Stimulated activated CD4-positive, alpha-beta T cell treated with anti-CD3 and anti-CD28 coated beads, TNF-alpha, amount 100 ng/mL, for 24 hours (primary cell): ENCODE results near the gene HHAT.
"Not testable (repeated sequence)": the region's sequence is repeated elsewhere in the genome, so short reads cannot be mapped to it uniquely, and the experiment has no call there.

Experiments
- DNase-seq, 3 experiments: peaks; one replicate each; pipeline ENCODE4 v3.0.0-alpha.2; 2020; ENCODE audit warnings: low read depth in 3 of 3

Gene HHAT

DNA sequence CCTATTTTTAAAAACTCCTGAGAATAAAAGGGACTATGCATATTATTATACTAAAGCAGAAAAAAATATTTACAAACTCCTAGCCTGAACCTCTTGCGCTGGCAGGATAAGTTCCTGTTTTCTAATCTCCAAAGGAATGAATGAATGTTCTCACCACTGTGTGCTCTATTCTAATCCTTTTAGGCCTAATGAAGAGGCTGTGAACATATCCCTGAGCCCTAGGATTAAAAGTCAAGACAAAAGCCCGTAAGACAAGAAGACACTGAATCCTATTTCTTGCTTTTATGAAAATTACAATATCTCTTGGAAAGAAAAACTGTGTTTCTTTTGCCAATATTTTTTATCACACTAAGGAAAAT is 317.5 kb downstream of the HHAT start:
- no peak for DNase-seq

DNA sequence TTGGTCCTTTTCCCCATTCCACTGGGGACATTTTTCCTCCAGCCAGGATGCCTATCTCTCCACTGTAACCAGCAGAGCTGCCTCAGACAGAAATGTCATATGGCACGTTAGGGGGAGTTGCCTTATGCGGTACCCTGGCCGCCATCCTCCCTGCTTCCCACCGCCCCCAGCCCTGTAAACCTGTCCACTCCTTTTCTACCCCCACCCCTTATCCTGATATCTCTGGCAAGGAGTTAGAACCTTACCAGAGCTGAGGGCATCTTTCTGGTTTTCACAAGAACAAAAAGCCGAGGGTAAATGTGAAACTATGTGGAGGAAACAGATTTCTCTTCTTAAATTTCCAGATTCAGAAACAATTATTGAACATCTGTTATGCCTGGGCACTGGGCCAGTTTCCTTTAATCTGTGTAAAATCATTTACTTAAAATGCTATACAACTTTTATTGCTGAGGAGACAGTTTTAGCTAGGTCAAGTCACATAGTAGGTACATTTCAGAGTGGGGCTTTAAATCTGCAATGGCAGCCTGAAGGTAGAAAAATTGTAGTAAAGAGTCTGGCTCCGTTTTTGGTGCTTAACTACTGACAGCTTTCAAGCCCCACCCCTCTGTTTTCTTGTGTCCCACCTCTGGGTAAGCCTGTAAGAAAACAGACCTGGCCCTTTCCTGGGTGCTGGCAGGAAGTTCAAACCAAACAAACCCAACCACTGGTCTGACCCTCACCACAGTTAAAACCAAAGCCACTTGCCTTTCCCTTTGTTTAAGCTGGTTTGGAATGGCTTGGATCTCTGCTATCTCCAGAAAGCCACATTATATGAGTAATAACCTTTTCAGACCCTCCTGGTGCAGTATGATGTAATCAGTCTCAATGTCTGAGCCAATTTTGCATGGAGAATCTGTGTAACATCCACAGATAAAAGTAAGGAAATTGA is 319.0 kb downstream of the HHAT start:
- DNase-seq: no peak

DNA sequence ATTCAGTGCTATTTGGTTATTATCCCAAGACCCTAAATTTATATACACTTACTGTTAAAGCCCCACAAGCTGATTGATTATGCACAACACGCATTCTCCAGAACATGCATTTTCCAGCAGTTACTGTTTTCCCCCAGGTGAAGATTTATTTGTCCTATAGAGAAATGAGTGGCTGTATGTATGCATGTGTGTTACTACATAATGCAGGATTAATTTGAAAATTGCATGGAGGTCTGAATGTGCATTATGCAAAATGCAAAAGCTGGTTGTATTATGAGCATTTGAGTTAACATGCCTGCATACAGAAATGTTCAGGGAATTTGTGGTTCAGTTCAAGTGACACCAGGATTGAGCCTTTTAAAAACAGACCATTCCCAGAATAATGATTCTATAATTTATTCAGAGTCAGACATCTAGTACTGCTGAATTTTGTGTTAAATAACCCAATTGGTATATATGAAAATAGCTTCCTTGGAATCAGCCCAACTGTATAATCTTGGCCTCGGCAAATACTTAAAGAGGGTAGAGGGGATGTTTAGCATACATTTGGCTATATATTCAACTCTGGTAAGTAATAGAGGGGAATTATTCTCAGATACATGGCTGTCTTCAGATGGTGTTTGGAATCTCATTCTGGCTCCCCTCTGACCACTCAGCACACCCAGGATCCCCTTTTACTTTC is 320.0 kb downstream of the HHAT start:
- DNase-seq: no peak

DNA sequence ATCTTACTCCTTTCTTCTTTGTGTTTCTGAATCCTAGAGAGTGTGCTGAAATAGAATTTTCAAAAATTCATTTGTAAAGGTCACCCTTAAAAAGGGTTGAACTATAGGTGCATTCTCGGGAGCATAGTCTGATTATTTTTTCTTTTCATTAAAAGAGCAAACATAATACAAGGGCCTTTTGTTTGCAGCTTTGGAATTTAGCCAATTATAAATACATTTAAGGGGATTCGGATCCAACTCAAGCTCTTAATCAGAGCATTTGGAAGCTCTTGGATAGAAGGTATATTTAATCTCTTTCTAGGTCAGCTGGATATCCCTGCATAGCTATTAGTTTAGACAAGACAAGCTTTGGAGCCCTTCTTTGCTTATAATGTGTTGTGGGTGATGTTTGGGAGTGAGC is 321.7 kb downstream of the HHAT start:
- DNase-seq: no peak

DNA sequence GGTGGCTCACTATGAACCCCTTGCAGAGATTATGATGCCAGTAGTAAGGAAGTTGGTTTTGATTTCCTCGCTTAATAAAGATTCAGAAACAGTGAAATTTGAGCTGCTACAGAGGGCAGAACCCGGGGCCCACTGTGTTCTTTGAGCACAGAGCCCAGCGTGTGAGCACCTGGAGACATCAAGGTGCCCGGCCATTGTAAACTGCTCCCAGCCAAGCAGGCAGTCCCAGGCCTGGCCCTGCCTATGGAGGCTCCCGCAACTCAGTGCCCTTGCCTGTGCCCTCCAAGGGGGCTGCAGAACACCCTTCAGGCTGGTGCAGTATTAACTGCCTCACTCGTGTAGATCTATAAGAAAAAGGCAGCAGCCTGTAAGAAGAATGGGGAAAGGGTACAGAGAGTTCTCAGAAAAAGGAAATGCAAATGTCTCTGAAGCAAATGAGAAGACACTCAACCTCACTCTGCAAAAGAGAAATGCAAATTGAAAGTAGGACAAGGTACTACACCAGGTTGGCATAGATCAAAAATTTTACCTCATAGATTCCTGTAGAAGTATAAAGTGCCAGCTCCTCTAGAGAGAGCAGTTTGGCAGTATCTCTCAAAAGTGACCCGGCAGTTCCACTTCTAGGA is 323.7 kb downstream of the HHAT start:
- no peak for DNase-seq

DNA sequence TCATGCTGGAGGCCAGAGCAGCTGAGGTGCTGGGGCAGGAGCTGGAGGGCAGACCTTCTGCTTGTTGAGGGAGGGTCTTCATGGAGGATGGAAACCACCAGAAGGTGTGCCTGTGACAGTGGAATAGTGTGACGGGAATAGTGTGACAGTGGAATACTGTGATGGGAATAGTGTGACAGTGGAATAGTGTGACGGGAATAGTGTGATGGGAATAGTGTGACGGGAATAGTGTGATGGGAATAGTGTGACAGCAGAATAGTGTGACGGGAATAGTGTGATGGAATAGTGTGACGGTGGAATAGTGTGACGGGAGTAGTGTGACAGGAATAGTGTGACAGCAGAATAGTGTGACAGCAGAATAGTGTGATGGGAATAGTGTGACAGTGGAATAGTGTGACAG is 325.1 kb downstream of the HHAT start:
- DNase-seq: no peak

DNA sequence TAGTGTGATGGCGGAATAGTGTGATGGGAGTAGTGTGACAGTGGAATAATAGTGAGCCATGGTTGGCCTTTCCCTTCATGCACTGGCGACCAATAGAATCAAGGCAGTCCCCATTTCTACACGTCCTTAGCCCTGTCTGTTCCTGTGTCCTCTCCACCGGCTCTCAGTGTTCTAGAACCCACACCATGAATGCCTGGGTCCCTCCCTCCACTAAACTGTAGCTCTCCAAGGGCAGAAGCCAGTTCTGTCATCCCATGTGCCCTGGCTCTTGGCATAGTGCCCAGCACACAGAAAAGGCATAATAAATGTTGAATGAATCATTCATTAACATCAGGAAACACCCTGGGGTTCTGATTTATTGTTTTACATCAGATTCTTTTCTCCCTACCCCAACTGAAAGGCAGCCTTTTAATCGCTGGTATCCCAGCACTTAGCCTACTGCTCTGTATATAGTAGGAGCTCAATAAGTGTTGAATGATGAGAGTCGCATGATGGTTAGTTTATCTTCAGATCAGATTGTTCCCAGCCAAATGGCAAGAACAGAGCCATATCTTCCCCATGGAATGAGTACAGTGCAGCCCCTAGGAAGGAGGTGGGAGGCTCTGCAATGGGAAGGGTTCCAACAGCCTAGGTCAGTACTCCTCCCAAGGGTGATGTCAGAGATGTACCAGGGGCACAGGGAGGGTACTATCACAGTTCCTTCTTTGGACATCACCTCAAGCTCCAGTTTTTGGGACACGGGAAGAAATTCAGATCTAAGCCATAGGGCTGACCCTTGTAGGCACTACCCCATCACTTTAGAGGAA is 325.7 kb downstream of the HHAT start:
- DNase-seq: no peak

DNA sequence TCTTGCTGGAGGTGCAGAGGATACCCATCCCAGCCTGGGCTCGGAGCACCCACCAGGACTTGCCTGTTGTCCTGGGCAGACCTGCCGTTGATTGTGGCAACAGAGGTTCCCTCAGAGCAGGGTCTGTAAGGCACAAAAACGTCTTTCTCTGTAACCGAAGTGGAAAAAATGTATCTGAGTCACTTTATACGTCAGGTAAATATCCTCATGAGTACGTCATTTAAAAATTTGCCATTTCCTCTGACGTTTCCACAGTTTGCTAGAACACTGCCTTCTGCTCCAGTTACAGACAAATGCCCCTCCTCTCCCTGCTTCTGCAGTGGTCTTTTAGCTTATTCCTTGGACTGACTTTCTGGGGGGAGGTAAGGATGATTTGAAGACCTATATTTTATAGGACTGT is 326.8 kb downstream of the HHAT start:
- DNase-seq: no peak

DNA sequence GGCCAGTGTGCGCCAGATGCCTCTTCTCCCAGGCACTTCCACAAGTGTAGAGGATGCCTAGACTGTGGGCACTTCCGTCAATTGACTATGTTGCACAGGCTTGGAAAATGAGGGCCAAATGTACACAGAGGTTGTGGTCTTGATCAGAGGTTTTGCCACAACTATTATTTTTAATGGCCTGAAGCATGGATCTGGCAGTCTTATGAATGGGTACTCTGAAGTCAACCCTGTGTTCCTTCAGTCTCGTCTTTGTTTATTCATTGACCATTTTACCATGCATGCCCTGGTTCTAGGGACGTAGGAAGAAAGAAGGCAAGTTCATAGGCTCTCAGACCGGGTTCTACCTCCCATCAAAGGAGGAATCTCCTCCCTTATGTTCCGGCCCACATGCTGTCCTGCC is 329.1 kb downstream of the HHAT start:
- DNase-seq: no peak

DNA sequence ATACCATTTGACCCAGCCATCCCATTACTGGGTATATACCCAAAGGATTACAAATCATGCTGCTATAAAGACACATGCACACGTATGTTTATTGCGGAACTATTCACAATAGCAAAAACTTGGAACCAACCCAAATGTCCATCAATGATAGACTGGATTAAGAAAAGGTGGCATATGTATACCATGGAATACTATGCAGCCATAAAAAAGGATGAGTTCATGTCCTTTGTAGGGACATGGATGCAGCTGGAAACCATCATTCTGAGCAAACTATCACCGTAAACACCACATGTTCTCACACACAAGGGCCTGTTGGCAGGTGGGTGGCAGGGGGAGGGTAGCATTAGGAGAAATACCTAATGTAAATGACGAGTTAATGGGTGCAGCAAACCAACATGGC is 332.8 kb downstream of the HHAT start:
- DNase-seq: not testable (repeated sequence)

DNA sequence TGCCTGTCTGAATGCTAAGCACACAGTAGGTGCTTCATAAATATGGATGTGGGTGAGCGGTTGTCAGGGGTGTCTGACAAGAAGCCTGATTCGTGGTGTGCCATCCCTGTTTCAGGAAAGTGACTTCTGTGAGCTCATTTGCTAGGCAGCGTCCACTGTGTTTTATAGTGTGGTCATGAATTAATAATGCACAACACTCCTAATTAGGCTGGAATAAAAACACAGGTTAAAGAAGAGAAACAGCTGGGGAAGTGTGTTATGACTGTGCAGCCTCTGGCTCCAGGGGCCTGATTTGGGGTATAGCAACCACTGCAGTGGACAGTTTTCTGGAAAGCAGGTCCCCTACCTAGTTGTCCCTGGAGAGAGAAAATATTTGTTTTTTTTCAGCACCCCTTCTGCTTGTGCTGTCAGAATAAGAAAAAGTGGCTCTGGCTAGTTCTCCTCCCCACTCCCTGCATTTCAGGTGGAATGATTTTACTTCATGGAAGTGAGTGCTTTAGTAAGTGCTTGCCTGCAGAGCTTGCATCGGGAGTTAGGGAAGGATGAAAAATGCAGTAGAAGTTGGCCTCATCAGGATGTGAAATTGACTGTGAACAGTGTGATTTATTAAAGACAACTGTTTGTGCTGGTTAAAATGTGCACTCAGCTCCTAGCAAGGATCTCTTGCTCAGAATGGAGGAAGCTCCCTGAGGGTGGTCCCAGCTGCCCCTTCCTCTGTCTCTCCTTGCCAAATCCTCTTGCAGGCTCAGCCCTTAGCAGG is 333.8 kb downstream of the HHAT start:
- DNase-seq: no peak

DNA sequence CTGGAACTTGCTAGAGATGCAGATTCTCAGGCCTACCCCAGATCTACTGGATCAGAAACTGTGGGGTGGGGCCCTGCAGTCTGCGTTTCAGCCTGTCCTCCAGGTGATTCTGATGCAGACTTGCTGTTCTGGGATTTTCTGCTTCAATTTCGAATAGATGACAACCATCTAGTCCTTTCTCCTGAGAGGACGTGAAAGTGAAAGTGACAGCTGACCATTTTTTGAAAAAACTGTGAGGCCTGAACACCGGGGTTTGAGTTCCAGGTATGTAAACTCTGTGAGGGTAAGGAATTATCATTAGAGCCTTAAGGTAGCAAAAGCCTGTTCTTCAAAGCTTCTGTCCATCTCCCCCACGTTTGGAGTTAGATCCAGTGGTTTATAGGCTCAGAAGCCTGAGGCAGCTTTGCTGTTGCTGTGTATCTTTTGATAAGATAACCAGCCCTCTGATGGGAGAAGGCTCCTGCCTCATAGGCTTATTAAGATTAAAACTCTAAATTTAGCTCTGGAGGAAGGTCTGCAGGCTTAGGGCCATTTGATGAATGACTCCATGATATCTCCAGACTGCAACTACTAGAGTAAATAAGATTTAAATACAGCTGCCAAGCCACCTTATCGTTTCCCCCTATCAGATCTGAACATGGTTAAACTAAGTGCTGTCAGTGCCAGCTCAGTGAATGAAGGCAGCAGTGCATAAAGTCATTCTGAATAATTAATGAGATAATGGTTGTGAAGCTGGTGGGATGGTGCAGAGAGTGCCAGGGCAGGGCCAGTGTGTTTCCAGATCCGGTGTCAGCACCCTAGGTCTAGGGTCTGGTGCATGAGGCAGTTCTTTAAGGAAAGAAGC is 335.2 kb downstream of the HHAT start:
- no peak for DNase-seq

DNA sequence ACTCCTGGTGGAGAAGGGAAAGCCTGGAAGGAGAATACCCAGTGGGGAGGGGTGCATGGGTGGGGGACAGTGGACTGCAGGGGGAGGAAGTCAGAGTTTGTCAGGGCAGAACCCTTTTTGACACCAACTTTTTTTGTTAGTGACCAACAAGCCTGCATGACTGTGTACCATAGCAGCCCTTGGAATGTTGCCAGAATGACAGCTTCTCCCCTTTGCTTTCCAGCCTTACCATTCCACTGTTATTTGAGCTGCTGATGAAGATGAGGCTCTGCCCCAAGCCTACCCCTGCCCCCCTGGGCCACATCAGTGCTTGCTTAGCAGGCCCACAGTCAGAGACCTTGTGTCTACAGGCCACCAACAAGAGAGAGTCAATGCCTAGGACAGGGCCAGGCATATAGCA is 341.2 kb downstream of the HHAT start:
- no peak for DNase-seq

DNA sequence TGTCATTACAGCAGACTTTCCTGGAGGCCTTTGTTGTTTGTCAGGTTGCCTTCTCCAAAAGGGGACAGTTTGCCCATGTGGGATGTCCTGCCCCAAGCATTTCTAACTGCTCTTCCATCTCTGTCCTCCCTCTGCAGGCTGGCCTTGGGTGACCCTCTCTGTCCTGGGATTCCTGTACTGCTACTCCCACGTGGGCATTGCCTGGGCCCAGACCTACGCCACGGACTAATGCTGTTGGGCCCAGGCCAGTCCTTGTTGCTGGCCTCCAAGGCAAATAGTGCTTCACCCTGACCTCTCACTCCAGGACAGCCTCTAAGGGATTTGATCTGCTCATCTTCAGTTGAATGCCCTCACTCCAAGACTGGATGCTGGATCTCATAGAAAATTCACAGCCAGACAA is 345.4 kb downstream of the HHAT start:
- no peak for DNase-seq

DNA sequence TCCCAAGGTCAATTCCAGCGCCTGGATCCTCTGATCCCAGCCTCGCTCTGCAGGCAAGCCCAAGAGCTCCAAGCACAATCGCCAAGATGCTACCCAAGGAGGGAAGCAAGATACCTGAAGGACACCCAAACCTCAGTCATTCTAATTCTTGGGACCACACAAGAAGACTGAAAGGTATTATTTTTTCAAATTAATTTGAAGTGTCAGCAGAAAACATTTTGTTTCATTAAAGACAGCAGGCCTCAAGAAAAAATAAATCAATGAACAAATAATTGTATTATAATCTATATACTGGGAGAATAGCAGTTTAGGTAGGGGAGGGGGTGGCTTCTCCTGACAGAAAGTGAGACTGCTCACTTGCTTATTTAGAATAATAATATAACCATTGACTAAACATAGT is 347.8 kb downstream of the HHAT start:
- DNase-seq: no peak

DNA sequence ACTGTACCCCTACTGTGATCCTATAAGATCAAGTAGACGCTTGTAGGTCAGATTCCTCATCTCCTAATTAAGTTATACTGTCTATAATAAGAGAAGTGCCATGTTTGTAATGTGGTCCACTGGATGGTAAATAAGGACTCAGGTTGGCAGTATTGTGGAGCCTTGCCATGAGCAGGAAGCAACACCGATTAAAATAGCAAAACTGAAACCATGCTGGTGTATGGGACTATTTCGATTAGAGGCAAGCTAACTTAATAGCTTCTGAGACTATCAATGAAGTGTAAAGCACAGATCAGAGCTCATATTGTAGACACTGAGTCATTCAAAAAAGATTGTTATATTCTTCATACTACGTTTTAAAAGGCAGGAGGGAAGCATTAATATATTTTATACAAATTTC is 348.8 kb downstream of the HHAT start:
- DNase-seq: no peak

DNA sequence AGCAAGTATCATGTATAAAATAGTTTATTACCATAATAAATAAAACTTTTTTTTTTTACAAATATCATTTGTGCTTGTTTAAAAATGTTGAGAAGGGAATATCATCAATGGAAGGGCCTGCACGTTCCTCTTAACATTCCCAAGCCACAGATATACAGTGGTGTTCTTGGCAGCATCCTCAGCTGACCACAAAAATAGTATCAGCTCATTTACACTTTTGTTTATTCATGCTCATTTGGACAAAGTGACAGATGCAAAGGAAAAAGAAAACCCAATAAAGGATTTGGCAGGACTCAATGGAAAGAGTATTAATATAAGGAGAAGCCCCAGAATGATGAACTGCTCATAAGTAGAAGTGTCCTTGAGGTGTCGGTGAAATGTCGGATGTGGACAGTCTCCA is 349.6 kb downstream of the HHAT start:
- no peak for DNase-seq

DNA sequence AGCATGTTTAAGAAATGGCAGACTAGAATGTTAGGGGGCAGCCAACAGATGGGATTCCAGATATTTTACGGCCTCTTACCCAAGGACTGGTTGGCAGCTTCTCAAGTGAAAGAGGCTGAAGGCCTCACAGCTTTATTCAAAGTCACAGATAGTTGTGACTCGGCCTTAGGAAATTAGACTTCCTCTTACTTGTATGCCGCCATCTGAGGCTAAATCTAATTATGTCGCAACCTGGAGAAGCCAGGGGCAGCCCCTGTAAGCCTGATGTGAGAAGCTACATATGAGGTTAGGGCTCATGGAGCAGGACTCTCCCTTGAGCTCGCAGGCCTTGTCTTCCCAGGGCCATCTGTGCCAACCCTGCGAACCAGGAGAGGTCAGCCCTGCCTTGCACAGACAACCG is 352.5 kb downstream of the HHAT start:
- DNase-seq: no peak

DNA sequence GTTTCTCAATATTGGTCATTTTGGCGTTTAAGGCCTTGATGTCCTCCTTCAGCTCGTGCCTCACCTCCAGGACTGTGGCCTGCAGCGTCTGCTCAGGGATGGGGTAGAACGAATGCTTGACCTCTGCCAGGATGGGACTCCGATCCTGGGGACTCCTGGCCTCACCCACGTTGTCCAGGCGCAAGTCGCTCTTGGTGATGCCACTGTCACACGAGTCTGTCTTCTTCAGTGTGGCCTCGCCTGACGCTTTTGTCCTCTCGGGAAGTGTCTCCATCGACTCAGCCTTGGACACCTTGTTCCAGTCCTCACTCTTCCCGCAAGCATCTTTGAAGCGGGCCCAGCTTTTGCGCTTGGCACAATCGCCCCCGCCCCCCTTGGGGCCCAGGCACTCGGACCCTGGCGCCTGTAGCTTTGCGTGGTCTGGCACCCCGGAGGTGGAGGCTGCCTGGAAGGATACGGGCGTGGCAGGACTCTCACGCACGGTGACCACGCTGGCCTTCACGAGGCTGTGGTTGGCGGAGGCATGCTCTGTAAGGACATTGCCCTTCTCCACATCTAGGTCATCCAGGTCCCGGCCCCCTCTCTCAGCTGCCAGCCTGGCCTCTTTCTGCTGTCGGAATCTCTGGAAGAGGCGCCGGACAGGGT is 354.8 kb downstream of the HHAT start:
- DNase-seq: no peak
